Stimulated activated CD8-positive, alpha-beta memory T cell treated with anti-CD3 and anti-CD28 coated beads, Interleukin-12 subunit alpha, Interleukin-12 subunit beta, amount 100 ng/mL, for 1 hour (primary cell): ENCODE data around the gene GALNT9.
"Not testable (repeated sequence)": the region's sequence is repeated elsewhere in the genome, so short reads cannot be mapped to it uniquely, and the experiment has no call there.

Experiments
- DNase-seq: peaks from one replicate; pipeline ENCODE4 v3.0.0-alpha.2; 2020; ENCODE audit warnings: low read depth

GALNT9 gene

DNA sequence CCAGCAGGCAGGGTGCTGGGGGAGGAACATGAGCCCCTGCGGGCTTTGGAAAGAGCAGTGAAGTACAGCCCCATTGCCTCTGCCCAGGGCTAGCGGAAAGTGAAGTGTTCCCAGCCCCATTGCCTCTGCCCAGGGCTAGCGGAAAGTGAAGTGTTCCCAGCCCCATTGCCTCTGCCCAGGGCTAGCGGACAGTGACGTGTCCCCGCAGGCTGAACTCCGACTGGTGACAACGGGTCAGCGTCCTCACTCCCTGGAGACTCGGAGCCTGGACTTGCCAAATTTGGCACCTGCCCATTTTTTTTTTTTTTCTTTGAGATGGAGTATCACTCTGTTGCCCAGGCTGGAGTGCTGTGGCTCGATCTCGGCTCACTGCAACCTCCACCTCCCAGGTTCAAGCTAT, 134.1 kb downstream of the GALNT9 start:
- DNase-seq, result not testable (repeated sequence)

DNA sequence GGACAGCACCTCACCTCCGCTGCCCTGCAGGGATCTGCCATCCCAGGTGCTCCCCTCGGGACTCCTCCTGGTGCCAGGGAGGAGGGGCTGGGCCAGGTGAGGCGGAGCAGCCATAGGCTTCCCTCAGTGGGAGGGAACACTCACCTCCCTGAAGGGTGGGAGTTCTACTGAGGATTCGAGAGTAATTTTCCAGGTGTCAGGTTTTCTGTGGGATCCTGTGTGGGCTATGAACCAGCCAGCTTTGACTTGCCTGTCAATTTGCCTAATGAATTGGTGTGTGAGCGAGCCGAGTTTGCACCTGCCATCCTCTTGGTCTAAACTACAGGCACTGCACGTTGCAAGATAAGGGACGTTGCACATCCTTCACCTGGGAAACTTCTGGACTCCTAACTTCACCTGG, 134.8 kb downstream of the GALNT9 start:
- no peak for DNase-seq

DNA sequence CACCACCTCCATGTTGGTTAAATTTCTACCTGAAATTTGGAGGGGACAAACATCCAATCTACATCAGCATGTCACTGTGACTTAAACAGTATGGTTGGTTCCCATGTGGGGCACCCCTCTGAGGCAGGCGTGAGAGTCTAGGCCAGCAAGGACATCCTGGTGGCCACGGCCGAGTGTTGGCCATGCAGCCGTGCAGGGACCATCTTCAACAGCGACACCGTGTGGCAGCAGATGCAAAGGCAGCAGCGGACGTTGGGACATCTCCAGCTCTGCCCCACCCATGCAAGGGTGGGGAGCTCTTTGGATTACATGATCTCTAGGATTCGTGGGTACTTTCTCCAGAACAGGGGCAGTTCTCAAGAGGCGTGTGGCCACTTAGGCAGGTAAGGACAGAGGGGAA, 135.3 kb downstream of the GALNT9 start:
- DNase-seq, result no peak

DNA sequence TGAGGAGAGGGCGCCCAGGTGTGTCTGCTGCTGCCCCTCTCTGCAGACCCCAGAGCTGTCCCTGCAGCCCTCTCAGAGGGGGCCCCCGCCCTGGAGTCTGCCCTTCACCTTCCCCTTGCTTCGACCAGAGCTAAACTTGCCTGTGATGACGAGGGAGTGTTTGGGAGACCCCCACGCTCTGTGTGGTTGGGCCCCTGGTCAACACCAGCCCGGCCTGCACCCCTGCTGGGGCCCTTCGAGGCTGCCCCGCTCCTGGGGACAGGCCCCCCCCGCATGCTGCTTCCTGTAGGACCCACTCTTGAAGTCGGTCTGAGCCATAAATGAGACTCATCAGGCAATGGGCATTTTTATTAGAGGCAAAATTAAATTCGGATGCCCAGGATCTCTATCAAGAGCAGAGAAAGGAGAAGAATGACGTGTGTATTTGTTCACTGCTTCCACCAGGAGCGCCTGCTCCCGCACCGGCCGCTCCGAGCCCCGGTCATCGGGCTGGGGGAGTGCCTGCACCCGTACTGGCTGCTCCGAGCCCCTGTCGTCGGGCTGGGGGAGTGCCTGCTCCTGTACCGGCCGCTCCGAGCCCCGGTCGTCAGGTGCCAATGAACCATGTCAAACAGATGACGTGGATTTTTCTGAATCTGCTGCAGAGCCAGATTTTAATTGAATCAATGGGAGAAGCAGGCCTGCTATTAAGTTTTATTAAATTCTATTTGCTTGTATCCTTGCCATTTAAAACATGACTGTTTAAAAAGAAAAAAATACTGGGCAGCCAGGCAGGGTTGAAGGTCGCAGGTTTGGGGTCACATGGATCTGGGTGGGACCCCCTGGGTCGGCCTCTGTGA, 137.5 kb downstream of the GALNT9 start:
- DNase-seq, result no peak

DNA sequence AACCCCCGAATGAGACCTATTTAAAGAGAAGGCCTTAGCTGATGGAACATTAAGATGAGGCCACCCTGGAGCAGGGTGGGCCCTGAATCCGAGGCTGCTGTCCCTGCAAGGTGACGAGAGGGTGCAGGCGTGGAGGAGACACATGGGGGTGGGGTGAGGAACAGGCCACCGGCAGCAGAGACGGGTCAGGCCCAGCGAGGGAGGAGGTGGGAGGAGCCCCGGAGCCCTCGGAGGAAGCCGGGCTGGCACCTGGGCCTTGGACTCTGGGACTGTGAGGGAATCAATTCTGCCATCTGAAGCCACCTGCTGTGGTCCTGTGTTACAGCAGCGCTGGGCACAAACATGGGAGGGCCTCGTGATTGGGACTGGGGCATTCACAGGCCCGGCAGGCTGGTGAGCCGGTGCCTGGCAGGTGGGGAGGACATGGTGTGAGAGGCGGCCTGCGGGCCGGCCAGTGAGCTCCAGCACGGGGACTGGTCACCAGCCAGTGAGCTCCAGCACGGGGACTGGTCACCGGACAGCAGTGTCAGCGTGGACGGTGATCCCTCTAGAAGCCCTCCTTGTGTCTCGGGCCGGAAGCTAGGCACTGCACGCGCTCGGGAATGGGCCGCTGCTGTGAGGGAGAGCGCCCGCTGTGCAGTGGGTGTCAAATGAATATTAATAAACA, 138.4 kb downstream of the GALNT9 start:
- no peak for DNase-seq

DNA sequence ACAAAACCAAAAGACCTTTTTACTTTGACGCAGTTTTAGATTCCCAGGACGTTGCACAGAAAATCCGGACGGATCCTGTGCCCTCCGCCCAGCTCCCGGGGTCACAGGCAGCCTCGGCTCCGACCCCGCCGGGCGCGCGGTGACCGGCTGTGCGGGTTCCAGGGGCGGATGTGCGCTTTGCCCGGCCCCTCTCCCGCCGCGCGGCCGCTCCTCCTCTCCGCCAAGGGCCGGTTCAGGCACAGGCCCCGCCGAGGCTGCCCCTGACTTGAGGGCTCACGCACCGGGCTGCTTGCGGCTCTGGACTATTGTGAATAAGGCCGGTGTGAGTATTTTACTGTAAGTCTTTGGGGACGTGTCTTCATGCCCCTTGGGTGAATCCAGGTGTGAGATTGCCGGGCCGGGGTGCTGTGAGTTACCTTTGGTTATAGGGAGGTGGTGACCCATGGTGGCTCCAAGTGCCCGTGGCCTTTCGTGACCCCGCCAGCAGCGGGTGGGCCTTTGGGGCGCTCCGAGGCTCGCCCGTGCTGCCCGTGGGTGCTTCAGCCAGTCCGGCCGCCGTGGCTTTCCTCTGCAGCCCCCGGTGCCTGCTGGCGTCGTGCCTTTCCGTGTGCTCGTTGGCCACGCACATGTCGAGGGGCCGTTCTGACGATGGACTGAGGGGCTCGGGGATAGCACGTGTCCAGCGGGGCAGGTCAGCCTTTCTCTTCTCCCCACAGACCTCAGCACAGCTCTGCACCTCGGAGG, 139.2 kb downstream of the GALNT9 start:
- no peak for DNase-seq

DNA sequence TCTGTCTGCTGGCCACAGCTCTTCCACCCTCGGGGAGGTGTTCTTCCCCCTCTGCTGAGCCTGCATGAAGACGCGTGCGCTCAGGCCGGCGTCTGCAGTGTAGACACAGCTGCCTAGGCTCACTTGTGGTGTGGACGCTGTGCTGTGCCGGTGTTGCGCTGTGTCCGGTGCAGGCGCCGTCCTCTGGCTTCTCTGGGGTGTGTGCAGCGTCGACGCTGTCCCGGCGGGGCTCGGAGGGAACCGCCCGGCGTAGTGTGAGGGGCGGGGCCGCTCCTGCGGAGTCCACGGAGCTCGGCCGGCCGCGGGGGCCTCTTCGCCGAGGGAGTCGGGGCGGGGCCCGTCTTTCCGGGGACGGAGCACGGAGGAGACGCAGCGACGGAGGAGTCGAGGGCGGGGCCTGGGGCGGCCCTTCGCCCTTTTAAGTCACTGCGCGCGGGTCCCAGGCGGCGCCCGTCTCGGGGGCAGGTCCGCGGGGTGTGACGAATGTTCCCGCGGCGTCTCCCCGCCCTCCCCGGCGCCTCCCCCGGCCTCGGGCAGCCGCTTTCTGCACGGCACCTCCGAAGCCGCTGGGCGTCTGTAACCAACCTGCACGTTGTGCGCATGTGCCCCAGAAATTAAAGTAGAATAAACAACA, 139.9 kb downstream of the GALNT9 start:
- peak; percentile 87 for DNase-seq

DNA sequence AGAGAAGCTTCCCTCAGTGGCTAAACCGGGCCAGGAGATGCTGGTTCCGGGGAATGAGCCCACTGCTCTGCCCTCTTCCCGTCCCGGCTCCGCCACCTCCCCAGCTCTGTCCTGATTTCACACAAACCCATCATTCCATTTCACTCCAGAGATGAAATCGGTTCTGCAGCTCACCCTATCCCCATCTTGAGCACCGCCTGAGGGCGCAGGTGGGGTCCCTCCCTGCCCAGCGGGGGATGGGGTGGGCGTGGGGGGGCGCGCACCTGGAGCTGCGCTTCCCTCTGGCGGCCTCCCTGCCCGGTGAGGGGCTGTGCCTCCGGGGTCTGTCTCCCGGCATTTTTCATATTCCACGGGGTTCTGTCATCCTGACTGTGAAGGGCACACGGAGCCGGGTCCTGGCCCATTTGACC, 140.5 kb downstream of the GALNT9 start:
- no peak for DNase-seq

DNA sequence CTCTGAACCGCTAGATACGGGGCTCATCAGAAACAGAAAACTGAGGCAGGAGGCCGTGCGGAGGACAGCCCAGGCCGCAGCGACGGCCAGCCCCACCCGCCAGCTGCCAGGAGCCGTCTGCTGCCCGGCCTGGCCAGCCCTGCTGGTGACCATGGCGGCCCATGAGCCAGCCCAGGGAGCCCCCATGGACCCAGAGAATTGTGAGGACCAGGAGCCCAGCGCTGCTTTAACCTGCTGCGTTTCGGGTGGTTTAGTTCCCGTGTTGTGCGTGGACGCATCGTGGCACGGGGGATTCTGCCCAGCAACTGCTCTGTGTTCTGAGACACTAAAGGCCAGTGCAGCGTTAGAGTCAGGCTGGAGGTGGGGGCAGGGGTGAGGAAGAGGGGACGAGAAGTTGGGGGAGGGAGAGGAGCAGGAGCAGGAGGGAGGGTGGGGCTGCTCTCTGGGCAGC, 140.9 kb downstream of the GALNT9 start:
- DNase-seq, result no peak

DNA sequence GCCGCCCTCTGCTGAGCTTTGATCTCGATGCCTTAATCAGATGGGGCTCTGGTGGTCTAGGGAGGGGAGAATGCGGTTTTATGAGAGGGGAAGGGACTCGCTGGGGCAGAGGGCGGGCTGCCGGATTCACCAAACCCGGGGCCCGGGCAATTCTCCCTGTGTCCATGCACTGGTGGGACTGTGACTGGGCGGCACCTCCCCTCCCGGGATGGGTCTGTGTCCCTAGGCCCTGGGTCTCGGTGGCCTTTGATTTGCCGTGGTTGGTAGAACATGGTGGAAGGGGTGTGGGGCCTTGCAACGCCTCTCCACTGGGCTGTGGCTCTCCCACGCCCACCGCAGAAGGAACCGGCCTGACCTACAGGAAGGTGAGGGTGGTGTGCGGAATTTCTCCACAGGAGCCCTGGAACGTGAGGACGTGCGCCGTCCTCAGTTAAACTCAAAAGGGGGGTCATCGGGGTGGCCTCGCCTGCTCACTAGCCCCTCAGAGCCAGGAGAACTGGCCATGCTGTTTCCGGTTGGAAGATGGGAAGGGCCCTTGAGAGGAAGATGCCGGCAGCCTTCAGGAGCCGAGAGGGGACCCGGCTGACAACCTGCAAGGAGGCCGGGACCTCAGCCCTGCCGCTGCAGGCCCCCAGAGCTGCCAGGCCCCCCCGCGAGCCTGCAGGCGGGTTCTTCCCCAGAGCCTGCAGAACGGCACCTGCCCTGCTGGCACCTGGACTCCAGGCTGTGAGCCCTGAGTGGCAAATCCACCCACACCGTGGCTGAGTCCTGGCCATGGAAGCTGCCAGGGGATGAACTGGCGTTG, 141.5 kb downstream of the GALNT9 start:
- DNase-seq, result no peak

DNA sequence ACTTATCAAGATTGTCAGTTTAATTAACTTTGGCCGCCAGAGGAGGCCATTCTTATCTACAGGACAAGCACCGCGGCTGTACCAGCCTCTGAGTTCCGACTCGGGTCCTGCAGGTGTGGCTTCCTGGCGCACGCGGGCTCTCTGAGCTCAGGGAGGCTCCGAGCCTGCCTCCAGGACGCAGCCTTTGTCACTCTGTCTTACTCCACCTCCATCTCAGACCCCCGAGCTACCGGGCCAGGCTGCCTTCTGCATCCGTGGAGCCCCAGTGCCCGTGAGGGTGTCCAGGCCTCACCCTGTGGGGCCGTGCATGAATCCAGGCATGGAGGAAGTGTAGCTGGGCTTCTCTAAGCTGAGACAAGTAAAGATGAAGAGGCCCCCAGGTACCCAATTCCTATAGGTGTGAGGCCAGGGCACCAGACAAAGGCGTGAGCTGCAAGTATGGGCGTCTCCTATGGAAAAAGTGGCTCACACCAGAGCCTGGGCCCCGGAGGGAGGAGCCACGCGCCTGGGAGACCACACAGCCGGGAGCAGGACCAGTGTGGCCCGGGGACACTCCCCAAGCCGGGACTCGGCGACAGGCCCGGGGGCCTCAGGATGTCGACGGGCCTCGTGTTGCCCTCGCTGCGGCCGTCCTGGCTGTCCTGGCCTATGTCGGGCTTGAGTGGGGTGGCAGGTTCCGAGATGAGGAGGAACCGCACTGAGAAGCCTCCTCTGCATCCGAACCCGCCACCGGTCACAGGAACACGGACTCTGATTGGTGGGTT, 142.3 kb downstream of the GALNT9 start:
- no peak for DNase-seq

DNA sequence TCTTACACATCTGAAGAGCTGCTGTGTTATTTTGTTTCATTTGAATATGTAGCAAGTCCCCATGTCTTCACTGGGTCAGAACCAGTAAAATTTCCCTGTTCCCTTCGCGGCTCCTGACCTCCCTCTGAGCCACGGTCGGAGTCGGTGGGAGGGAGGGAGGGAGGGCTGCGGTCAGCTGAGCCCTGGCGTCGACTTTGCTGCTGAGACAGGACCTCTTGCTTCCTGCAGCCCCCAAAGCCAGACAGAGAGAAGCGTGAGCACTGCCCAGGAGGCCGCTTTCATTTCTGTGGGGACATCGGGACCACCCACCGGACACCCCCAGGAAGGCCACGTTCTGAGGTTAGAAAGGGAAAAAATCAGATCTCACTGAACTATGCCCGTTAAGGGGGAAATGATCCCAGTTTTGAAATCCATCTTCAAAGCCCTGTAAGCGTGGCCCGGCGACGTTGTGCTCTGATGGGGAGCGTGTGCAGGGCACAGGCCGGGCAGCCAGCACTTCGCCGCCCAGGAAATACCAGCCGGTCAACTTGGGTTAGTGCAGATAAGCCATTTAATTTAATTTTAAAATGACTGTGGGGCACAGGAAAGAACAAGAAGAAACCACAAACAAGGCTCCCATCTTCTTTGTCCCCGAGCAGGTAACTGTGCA, 143.1 kb downstream of the GALNT9 start:
- no peak for DNase-seq

DNA sequence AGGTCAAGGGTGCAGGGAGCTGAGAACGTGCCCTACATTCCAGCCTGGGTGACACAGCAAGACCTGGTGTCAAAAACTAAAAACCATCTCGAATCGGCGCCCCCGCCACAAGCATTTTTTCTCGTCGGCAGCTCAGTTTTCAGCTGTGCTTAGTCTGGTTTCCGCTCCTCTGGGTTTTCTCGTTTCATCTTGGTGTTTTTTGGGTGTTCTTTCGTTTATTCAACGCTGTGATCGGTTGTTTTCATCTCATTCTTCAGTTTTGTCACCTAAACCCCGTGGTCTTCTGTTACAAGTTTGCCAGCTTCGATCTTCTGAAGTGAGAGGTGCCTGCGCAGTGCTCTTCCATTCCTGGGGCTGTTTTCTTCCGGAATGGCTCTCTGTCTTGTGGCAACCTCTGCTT, 143.7 kb downstream of the GALNT9 start:
- no peak for DNase-seq

DNA sequence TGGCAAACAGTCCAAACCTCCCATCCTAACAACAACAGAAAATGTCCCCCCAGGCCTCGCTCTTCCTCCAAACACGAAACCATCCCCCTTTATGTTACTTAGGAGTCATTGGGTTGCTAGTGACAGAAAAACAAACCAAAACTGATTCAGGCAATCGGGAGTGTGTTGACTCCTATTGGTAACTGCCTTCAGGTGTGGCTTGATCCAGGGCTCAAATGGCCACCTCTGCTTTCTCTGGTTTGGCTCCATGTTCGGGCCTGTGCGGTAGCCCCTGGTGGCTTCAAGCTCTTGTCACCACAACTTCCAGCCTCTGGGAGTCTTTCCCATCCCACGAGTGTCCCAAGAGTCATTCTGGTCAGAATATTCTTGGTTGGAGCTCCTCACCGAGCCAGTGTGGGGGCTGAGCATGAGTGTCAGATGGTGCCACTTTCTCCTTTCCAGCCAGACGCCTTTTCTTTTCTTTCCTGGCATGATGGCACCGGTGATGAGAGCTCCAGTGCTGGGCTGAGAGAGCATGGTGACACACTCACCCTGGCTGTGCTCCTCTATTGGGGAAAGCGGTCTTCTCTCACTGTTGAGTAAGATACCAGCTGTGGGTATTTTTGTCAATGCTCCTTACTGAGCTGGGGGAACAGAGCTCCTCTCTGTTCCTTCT, 146.6 kb downstream of the GALNT9 start:
- DNase-seq, result no peak

DNA sequence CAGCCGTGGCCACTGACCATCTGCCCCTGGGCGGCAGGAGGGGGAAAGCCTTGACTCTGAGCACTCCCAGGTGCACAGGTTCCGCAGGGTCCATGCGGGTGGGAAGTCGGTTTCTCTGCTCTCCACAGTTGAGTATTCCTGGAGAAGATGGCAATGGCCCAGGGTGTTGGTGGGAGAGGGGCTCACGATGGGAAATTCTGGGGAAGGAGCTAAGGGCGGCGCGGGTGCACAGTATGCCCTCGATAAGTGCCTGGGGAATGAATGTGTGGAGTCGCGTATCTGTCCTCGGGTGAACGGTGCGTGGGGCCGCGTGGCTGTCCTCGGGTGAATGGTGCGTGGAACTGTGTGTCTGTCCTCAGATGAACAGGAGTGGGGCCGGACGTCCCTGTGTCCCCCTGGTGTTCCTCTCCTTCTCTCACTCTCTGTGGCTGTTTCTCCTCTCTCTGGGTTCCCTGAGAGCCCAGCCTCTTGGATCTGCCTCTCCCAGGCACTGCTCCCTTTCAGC, 147.1 kb downstream of the GALNT9 start:
- no peak for DNase-seq

DNA sequence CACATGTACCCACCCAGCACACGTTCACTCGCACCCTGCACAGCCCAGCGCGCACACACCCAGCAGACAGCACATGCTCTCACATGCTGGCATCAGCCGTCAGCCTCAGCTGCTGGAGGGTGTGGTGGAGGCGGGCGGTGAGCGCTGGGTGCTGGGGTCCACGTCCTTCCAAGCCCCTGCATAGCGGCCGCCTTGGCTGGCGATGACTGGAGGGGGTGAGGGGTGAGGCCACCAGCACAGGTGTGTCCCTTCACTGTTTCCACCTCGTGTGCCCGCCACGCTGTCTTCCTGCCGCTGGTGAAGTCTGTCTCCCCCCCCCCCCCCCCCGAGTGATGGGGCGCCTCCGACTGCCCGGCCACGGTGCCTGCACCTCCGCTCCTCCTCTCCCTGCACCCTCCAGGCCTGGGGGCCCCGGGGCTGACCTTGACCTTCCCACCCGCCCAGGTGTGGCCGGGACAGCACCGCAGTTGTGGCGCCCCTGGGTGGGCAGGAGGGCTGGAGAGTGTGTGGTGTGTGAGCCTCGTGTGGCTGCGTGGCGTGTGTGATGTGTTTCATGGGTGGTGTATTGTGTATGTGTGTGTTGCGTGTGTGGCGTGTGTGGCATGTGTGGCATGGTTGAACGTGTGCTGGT, 147.7 kb downstream of the GALNT9 start:
- DNase-seq, result no peak

DNA sequence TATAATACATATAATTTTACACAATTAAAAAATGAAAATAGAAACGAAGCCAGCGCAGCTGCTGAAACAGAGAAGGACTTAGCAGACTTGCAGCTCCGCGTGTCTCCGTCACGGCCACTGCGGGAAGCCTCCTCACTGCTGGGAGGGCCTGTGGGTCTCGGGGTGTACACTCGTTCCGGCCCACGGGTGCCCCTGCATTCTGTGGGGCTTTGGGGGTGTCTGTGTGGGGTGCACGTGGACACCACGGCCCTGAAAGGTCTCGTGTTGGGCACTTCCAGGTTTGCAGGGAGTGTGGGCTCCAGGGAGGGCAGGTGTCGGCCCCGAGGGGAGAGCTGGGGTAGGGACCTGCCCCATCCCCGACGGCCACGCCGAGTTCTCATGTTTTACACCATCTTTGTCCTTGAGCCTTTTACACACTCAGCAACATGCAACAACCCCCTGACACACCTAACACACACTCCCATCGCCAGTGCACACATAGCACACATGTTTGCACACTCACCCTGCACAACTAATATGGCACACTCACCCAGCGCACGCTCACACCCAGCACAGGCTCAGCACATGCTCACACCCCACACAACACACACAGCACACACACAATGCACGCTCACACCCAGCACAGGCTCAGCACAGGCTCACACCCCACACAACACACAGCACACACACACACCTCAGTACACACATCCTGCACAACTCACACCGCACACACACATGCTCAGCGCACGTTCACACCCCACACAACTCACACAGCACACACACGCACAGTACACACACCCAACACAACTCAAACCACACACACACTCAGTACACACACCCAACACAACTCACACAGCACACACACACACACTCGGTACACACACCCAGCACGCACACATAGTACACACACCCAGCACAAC, 148.5 kb downstream of the GALNT9 start:
- no peak for DNase-seq
